GM12878 (cell line): Measurements from ENCODE around the gene EDN3. TPM values are rescaled to one million over a fixed set of nuclear protein-coding genes. Genes with fewer than 3 reads are reported as not detected.

Experiments used
- ATAC-seq: fragments of 200-7000 bp; cut with Tn5 transposase; 3 replicates; pipeline ENCODE4 v1.9.1; 2020; ENCODE audit warnings: mild to moderate bottlenecking, moderate library complexity
- BruUV-seq: library from RNA; stranded (reverse); fragments of 400-500 nt; replicated peaks from 2 replicates; lab custom pipeline; 2021; lab: Mats Ljungman, UMichigan
- CTCF ChIA-PET: fragments of 300-600 bp; sonication (Branson Sonifier 250); formaldehyde crosslinking; extraction: SDS; loops from one replicate; lab custom pipeline; 2021; ENCODE audit warnings: inconsistent platforms; lab: Yijun Ruan, JAX
- POLR2A ChIA-PET: fragments of 350-600 bp; formaldehyde crosslinking; extraction: SDS; loops from one replicate; lab custom pipeline; 2021; ENCODE audit warnings: inconsistent platforms; lab: Charles Lee
- RAD21 ChIA-PET: fragments of 300-600 bp; sonication (Branson Sonifier 250); formaldehyde crosslinking; loops from one replicate; lab custom pipeline; 2023; ENCODE audit warnings: antibody characterized with exemption; ENCODE audit not compliant: unreplicated experiment; lab: Charles Lee
- SMC1A ChIA-PET: fragments of 300-600 bp; sonication (Branson Sonifier 250); formaldehyde crosslinking; loops from one replicate; lab custom pipeline; 2023; ENCODE audit not compliant: unreplicated experiment, uncharacterized antibody; lab: Charles Lee
- DNase-seq: peaks from one replicate; pipeline ENCODE4 v3.0.0-alpha.2; 2011; ENCODE audit warnings: low read depth, low spot score
- FAIRE-seq: peaks from 3 replicates; lab custom pipeline; 2011; peaks lifted over from hg19 to GRCh38; lab: Jason Lieb, UNC
- H2AFZ ChIP-seq: 2 replicates; pipeline ENCODE4 v1.6.0; 2011; ENCODE audit warnings: low read depth, low read length, control low read depth; ENCODE audit not compliant: control insufficient read depth
- H3K27ac ChIP-seq: 2 replicates; pipeline ENCODE4 v1.5.1; 2011; ENCODE audit warnings: control low read depth; ENCODE audit not compliant: control insufficient read depth, insufficient read depth
- H3K27me3 ChIP-seq, 2 experiments: replicated peaks in 1 of 2; 2 replicates each; pipeline versions ENCODE4 v1.6.0 to v1.6.1; 2011; ENCODE audit warnings: low read length in 1 of 2; ENCODE audit not compliant: control insufficient read depth in 2 of 2, insufficient read depth in 2 of 2
- H3K36me3 ChIP-seq, 2 experiments: 2 replicates each; pipeline ENCODE4 v1.5.1; 2011; ENCODE audit warnings: low read length in 1 of 2; ENCODE audit not compliant: control insufficient read depth in 2 of 2, insufficient read depth in 2 of 2
- H3K4me1 ChIP-seq: 2 replicates; pipeline ENCODE4 v1.6.1; 2011; ENCODE audit warnings: mild to moderate bottlenecking, low read length, moderate library complexity, mixed read lengths; ENCODE audit not compliant: control insufficient read depth, insufficient read depth
- H3K4me2 ChIP-seq: 2 replicates; pipeline ENCODE4 v1.6.0; 2011; ENCODE audit warnings: control low read depth; ENCODE audit not compliant: control insufficient read depth, insufficient read depth
- H3K4me3 ChIP-seq: fragments of 200-600 bp; sonication (generic); 2 replicates; pipeline ENCODE4 v1.5.1; 2016
- H3K79me2 ChIP-seq: 2 replicates; pipeline ENCODE4 v1.6.0; 2011; ENCODE audit warnings: low read length; ENCODE audit not compliant: control insufficient read depth, insufficient read depth
- H3K9ac ChIP-seq: 2 replicates; pipeline ENCODE4 v1.8.0; 2011; ENCODE audit warnings: low read length, control low read depth, mixed read lengths; ENCODE audit not compliant: control insufficient read depth, insufficient read depth
- H3K9me3 ChIP-seq: replicated peaks from 3 replicates; pipeline ENCODE4 v1.5.1; 2011; ENCODE audit warnings: mild to moderate bottlenecking, low read length; ENCODE audit not compliant: control insufficient read depth, insufficient read depth
- H4K20me1 ChIP-seq: 2 replicates; pipeline ENCODE4 v1.6.0; 2011; ENCODE audit not compliant: control insufficient read depth, insufficient read depth
- BCL11A ChIP-seq: IDR thresholded peaks from 2 replicates; pipeline ENCODE4 v1.6.1; 2011; ENCODE audit warnings: low read depth, low read length
- CBFB ChIP-seq: IDR thresholded peaks from 2 replicates; pipeline ENCODE4 v1.6.1; 2016; ENCODE audit warnings: antibody characterized with exemption, low read depth
- ESRRA ChIP-seq: IDR thresholded peaks from 2 replicates; pipeline ENCODE4 v1.6.1; 2012; ENCODE audit warnings: mild to moderate bottlenecking, low read length, improper control_type of control experiment
- ETV6 ChIP-seq, 2 experiments: fragments of 450-650 bp in 1 of 2; IDR thresholded peaks in 1 of 2; conservative IDR thresholded peaks in 1 of 2; 2 replicates each; pipeline ENCODE4 v1.6.1; 2014; ENCODE audit warnings: antibody characterized with exemption in 1 of 2, borderline replicate concordance in 1 of 2, low read depth in 1 of 2, mild to moderate bottlenecking in 1 of 2, moderate library complexity in 1 of 2
- FOXK2 ChIP-seq: fragments of 450-650 bp; IDR thresholded peaks from 2 replicates; pipeline ENCODE4 v1.6.1; 2017; ENCODE audit warnings: mild to moderate bottlenecking, moderate library complexity
- GATAD2B ChIP-seq: fragments of 450-650 bp; conservative IDR thresholded peaks from 2 replicates; pipeline ENCODE4 v1.6.1; 2017; ENCODE audit warnings: low read depth, mild to moderate bottlenecking, moderate library complexity
- HDAC2 ChIP-seq: fragments of 200-600 bp; sonication (generic); IDR thresholded peaks from 2 replicates; pipeline ENCODE4 v1.6.1; 2017
- HDGF ChIP-seq: fragments of 450-650 bp; IDR thresholded peaks from 2 replicates; pipeline ENCODE4 v1.6.1; 2016; ENCODE audit warnings: antibody characterized with exemption
- IKZF1 ChIP-seq: fragments of 450-650 bp; conservative IDR thresholded peaks from 2 replicates; pipeline ENCODE4 v1.6.1; 2017; ENCODE audit warnings: antibody characterized with exemption, mild to moderate bottlenecking
- KDM1A ChIP-seq: fragments of 200-600 bp; sonication (generic); IDR thresholded peaks from 2 replicates; pipeline ENCODE4 v1.6.1; 2016; ENCODE audit warnings: borderline replicate concordance
- MYC ChIP-seq: IDR thresholded peaks from 2 replicates; pipeline ENCODE4 v1.6.1; 2011; ENCODE audit warnings: mild to moderate bottlenecking, low read length, moderate library complexity, inconsistent platforms; ENCODE audit not compliant: insufficient read depth, insufficient replicate concordance, insufficient read length, severe bottlenecking
- PAX8 ChIP-seq: fragments of 450-650 bp; IDR thresholded peaks from 2 replicates; pipeline ENCODE4 v1.6.1; 2017; ENCODE audit warnings: mild to moderate bottlenecking, moderate library complexity
- POLR2A ChIP-seq: IDR thresholded peaks from 2 replicates; pipeline ENCODE4 v1.6.1; 2011; ENCODE audit warnings: low read depth, mild to moderate bottlenecking, low read length
- POU2F2 ChIP-seq: IDR thresholded peaks from 3 replicates; pipeline ENCODE4 v1.6.1; 2011; ENCODE audit warnings: low read depth, mild to moderate bottlenecking, low read length, borderline replicate concordance
- RUNX3 ChIP-seq: IDR thresholded peaks from 2 replicates; pipeline ENCODE4 v1.6.1; 2012; ENCODE audit warnings: low read length, inconsistent platforms
- SMAD1 ChIP-seq: fragments of 450-650 bp; IDR thresholded peaks from 2 replicates; pipeline ENCODE4 v1.6.1; 2018; ENCODE audit warnings: mild to moderate bottlenecking, low read depth; ENCODE audit not compliant: partially characterized antibody
- ZNF622 ChIP-seq: fragments of 450-650 bp; IDR thresholded peaks from 2 replicates; pipeline ENCODE4 v1.6.1; 2017; ENCODE audit warnings: mild to moderate bottlenecking, inconsistent platforms
- WGBS: methylation state at CpG from one replicate; pipeline ENCODE4 v1.1.6; 2016; ENCODE audit warnings: low lambda C conversion rate; ENCODE audit not compliant: insufficient replicate concordance, insufficient coverage; ENCODE audit errors: missing lambda C conversion rate; 5-methylcytosine and 5-hydroxymethylcytosine counted together
- in situ Hi-C: fragments of 300-500 bp; cut with MboI; formaldehyde crosslinking; loops from 9 replicates; pipeline ENCODE4 v1.14.3; 2018; ENCODE audit warnings: mixed read lengths
- intact Hi-C: fragments of 100-400 bp; cut with micrococcal nuclease; formaldehyde crosslinking; loops from one replicate; pipeline ENCODE4 v1.14.2; 2022; ENCODE audit not compliant: unreplicated experiment
- polyA plus RNA-seq, 11 experiments: library from polyadenylated mRNA; depleted of rRNA in 4 of 11; unstranded in 6 of 11; stranded (reverse) in 5 of 11; fragments of >200 nt; fragmentation: Nextera tagmentation in 4 of 11; fragmentation: Illumina TruSeq in 1 of 11; extraction: Ambion mirVana in 4 of 11; extraction: Trizol in 1 of 11; gene quantifications; 1 replicate in 1 of 11; 2 replicates in 10 of 11; pipeline versions ENCODE4 v1.2.1 to v1.2.3, GENCODE V29; 2011 to 2016; ENCODE audit warnings: inconsistent platforms in 2 of 11, missing spikeins in 2 of 11, low read depth in 1 of 11
- total RNA-seq, 4 experiments: library from RNA; depleted of rRNA in 3 of 4; stranded (reverse); fragments of >200 nt in 3 of 4; fragmentation: Illumina TruSeq in 1 of 4; extraction: Trizol in 1 of 4; gene quantifications; 2 replicates each; pipeline versions ENCODE4 v1.2.1 to v1.2.3, GENCODE V29; 2013 to 2021
- TF ChIP-seq, protein P1 (sequence below): fragments of 450-650 bp; IDR thresholded peaks from 2 replicates; pipeline ENCODE4 v1.6.1; 2017; ENCODE audit warnings: antibody characterized with exemption, mild to moderate bottlenecking, moderate library complexity
- TF ChIP-seq, protein P2 (sequence below): IDR thresholded peaks from 2 replicates; pipeline ENCODE4 v1.6.1; 2012; ENCODE audit warnings: mild to moderate bottlenecking, low read depth, low read length

The EDN3 gene
- total and polyA plus RNA-seq, 10 of the 15 experiments (the other 5 are each of a cell fraction or from before 2014, with no cell fraction given), result not detected

DNA sequence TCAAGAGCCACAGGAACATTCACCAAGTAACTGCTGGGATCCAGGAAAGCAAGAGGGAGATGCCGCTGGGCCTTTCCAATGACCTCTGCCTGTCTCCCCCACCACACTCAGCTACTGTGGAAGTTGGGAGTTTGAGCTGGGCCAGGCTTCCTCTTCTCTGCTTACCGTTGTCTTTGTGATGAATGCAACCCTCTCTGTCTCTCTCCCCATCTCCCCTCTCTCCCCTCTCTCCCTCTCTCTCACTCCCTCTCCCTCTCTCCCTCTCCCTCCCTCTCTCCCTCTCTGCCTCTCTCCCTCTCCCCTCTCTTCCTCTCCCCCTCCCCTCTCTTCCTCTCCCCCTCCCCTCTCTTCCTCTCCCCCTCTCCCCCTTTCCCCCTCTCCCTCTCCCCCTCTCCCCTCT is 54.8 kb downstream of the EDN3 start:
- intact Hi-C loops, result no loop called here
- Histone ChIP-seq H3K4me3 (no peak overlapping the region), H3K4me1 (no peaks in the 10 kb centered on the region), H3K27me3 (no peaks in the 10 kb centered on the region; a peak in 2 of 4 replicates), H3K4me2 (no peak overlapping the region), H3K9ac (no peak overlapping the region), H3K9me3 (no peaks in the 10 kb centered on the region; the same call in 2 of the 3 replicates), H2AFZ (no peak overlapping the region), H4K20me1 (no peaks in the 10 kb centered on the region), H3K79me2 (no peaks in the 10 kb centered on the region), H3K36me3 (no peaks in the 10 kb centered on the region), H3K27ac (no peak overlapping the region)
- ChIA-PET CTCF (no interaction called here), SMC1A (no interaction called here), RAD21 (no interaction called here), POLR2A (no interaction called here)
- ATAC-seq (no peak), FAIRE-seq (no peak), DNase-seq (no peak)
- TF ChIP-seq HDAC2 (no peak), GATAD2B (no peak), IKZF1 (no peak), POLR2A (no peak), FOXK2 (no peak), ZNF622 (no peak), ESRRA (no peak), SMAD1 (no peak), BCL11A (no peak), PAX8 (no peak), MYC (no peak), CBFB (no peak), POU2F2 (no peak), KDM1A (no peak), RUNX3 (no peak), HDGF (no peak), ETV6 (conservative IDR thresholded peaks at IDR 0.05 in 1 of 2, IDR thresholded peaks at IDR 0.05 in 1 of 2; ENCODE audit: borderline replicate concordance in 1 of 2, low read depth in 1 of 2) (no peak)
- TF ChIP-seq, protein P1, sequence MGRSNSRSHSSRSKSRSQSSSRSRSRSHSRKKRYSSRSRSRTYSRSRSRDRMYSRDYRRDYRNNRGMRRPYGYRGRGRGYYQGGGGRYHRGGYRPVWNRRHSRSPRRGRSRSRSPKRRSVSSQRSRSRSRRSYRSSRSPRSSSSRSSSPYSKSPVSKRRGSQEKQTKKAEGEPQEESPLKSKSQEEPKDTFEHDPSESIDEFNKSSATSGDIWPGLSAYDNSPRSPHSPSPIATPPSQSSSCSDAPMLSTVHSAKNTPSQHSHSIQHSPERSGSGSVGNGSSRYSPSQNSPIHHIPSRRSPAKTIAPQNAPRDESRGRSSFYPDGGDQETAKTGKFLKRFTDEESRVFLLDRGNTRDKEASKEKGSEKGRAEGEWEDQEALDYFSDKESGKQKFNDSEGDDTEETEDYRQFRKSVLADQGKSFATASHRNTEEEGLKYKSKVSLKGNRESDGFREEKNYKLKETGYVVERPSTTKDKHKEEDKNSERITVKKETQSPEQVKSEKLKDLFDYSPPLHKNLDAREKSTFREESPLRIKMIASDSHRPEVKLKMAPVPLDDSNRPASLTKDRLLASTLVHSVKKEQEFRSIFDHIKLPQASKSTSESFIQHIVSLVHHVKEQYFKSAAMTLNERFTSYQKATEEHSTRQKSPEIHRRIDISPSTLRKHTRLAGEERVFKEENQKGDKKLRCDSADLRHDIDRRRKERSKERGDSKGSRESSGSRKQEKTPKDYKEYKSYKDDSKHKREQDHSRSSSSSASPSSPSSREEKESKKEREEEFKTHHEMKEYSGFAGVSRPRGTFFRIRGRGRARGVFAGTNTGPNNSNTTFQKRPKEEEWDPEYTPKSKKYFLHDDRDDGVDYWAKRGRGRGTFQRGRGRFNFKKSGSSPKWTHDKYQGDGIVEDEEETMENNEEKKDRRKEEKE, result no peak
- TF ChIP-seq, protein P2, sequence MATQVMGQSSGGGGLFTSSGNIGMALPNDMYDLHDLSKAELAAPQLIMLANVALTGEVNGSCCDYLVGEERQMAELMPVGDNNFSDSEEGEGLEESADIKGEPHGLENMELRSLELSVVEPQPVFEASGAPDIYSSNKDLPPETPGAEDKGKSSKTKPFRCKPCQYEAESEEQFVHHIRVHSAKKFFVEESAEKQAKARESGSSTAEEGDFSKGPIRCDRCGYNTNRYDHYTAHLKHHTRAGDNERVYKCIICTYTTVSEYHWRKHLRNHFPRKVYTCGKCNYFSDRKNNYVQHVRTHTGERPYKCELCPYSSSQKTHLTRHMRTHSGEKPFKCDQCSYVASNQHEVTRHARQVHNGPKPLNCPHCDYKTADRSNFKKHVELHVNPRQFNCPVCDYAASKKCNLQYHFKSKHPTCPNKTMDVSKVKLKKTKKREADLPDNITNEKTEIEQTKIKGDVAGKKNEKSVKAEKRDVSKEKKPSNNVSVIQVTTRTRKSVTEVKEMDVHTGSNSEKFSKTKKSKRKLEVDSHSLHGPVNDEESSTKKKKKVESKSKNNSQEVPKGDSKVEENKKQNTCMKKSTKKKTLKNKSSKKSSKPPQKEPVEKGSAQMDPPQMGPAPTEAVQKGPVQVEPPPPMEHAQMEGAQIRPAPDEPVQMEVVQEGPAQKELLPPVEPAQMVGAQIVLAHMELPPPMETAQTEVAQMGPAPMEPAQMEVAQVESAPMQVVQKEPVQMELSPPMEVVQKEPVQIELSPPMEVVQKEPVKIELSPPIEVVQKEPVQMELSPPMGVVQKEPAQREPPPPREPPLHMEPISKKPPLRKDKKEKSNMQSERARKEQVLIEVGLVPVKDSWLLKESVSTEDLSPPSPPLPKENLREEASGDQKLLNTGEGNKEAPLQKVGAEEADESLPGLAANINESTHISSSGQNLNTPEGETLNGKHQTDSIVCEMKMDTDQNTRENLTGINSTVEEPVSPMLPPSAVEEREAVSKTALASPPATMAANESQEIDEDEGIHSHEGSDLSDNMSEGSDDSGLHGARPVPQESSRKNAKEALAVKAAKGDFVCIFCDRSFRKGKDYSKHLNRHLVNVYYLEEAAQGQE, result no peak
- 40% methylated on average over 1 of the region's 2 CpGs for WGBS
- BruUV-seq, result no TSS peak
- in situ Hi-C loops, result no loop called here
